ENCODE results near the gene KIAA0319L. TPM values are rescaled to one million over a fixed set of nuclear protein-coding genes. Genes with fewer than 3 reads are reported as not detected.
A peak's percentile ranks its signal among the peaks of the same experiment; 100 is the strongest.

Gene KIAA0319L
- total RNA-seq (2021) = 44.2 and 46.4 TPM in 2 replicates
- long read RNA-seq, full-length matches to known transcripts = 58 of 221 reads
- long read RNA-seq, partial matches to known transcripts = 91 of 221 reads
- long read RNA-seq, other reads (novel, unspliced or antisense) = 72 of 221 reads

DNA sequence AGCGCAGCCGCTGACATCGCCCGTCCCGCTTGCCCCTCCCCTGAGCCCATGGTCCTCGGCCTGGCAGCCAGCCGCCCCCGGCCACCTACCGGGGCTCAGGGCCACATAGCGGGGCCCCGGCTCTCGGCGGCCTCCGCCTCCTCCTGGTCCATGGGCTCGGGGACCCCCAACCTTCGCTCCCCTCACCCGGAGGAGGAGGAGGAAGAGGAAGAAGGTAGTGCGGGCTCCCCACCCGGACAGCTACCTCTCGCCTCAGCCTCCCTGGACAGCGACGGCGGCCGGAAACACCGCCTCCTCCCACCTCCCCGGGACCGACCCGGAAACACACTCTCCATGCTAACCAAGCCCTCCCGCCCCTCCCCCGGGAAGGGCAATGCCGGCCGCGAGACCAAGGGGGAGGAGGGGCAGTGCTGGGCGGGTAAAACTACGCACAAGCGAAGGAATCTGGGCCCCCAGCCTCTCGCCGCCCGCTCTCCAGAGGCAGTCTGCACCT, at the start of gene KIAA0319L:
Gene KIAA0319L, minus strand, starts transcription at position 286 of the 493 bp plus-strand sequence. CDS start 2,912 bp downstream, outside the sequence.
- no peaks in the 10 kb centered on the region for H3K9me3 ChIP-seq (ENCODE audit: control insufficient read depth, low read depth, low read length)
- peak within 1 kb of the TSS; percentile 63 for H4K8ac ChIP-seq (replicated peaks; ENCODE audit: insufficient read length, low read depth, low read length)
- H2BK15ac ChIP-seq (ENCODE audit: low read depth, low read length) = no peak within 1 kb of the TSS
- H3K79me1 ChIP-seq (ENCODE audit: insufficient read depth, low read depth, low read length, poor library complexity, severe bottlenecking) = no peaks in the 10 kb centered on the region
- no peak within 1 kb of the TSS for H3K23ac ChIP-seq (ENCODE audit: insufficient read length, low read depth, low read length)
- Mint-ChIP-seq H3K9me3 (peaks cover 0 to 4% of the 10 kb centered on the region in 2 experiments; a peak in 2 of 5 replicates), H3K4me1 (peaks cover 45 to 55% of the 10 kb centered on the region in 2 experiments), H3K27ac (peak within 1 kb of the TSS; percentile 98), H3K27me3 (ENCODE audit: low read depth) (no peaks in the 10 kb centered on the region), H3K36me3 (ENCODE audit: insufficient read depth in 1 of 3, low read depth in 3 of 3) (peaks cover 23 to 43% (median 32%) of the 10 kb centered on the region in 3 experiments; a peak in 6 of 7 replicates), H3K4me3 (peak within 1 kb of the TSS; percentile 91 to 98)
- no peak within 1 kb of the TSS for H2AFZ ChIP-seq (ENCODE audit: low read length)
- peak within 1 kb of the TSS; percentile 77 for H3K9ac ChIP-seq (ENCODE audit: extremely low read depth, insufficient read length, low read length)
- no peaks in the 10 kb centered on the region for H3K27me3 ChIP-seq (ENCODE audit: insufficient read depth, low read length)
- peaks cover 21% of the 10 kb centered on the region for H3K23me2 ChIP-seq (ENCODE audit: insufficient read length, low read depth, low read length, poor library complexity, severe bottlenecking)
- peak; percentile 93 for DNase-seq
- TF ChIP-seq, protein P1, sequence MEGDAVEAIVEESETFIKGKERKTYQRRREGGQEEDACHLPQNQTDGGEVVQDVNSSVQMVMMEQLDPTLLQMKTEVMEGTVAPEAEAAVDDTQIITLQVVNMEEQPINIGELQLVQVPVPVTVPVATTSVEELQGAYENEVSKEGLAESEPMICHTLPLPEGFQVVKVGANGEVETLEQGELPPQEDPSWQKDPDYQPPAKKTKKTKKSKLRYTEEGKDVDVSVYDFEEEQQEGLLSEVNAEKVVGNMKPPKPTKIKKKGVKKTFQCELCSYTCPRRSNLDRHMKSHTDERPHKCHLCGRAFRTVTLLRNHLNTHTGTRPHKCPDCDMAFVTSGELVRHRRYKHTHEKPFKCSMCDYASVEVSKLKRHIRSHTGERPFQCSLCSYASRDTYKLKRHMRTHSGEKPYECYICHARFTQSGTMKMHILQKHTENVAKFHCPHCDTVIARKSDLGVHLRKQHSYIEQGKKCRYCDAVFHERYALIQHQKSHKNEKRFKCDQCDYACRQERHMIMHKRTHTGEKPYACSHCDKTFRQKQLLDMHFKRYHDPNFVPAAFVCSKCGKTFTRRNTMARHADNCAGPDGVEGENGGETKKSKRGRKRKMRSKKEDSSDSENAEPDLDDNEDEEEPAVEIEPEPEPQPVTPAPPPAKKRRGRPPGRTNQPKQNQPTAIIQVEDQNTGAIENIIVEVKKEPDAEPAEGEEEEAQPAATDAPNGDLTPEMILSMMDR (conservative IDR thresholded peaks at IDR 0.05) = no peak
- H4K5ac ChIP-seq (ENCODE audit: insufficient read length, low read depth, low read length) = no peak within 1 kb of the TSS
- no CpG with 5 or more reads among the region's 39 CpGs for WGBS (ENCODE audit: extremely low coverage, insufficient read length, low lambda C conversion rate)
- H3K4me2 ChIP-seq (ENCODE audit: insufficient read depth, insufficient read length, low read length) = peak within 1 kb of the TSS; percentile 98
- H4K20me1 ChIP-seq (ENCODE audit: control insufficient read depth, insufficient read depth, insufficient read length) = no peaks in the 10 kb centered on the region
- no peak within 1 kb of the TSS for H2BK120ac ChIP-seq (ENCODE audit: low read depth, low read length, poor library complexity, severe bottlenecking)
- H2BK20ac ChIP-seq (ENCODE audit: low read depth, low read length, poor library complexity, severe bottlenecking) = no peak within 1 kb of the TSS
- H3K18ac ChIP-seq (ENCODE audit: insufficient read length, low read depth, low read length) = peak within 1 kb of the TSS; percentile 97
- H3K4me1 ChIP-seq (ENCODE audit: insufficient read depth, low read length) = peaks cover 6% of the 10 kb centered on the region; the same call in 1 of the 2 replicates
- H3T11ph ChIP-seq (ENCODE audit: low read length) = no peak within 1 kb of the TSS
- H3K27ac ChIP-seq (ENCODE audit: insufficient read length, low read depth, low read length) = no peak within 1 kb of the TSS
- peaks cover 6% of the 10 kb centered on the region; the same call in 1 of the 2 replicates for H3K79me2 ChIP-seq (ENCODE audit: insufficient read depth, low read length)
- no peak within 1 kb of the TSS for H2AK5ac ChIP-seq (ENCODE audit: insufficient read length, low read length)
- H3K14ac ChIP-seq (ENCODE audit: insufficient read depth, low read length) = peak within 1 kb of the TSS; percentile 90
- H3K56ac ChIP-seq (ENCODE audit: insufficient read length, low read depth, low read length) = no peak within 1 kb of the TSS
- no peak within 1 kb of the TSS for H2BK12ac ChIP-seq (ENCODE audit: insufficient read length, low read depth, low read length)
- no peak within 1 kb of the TSS for H3K4ac ChIP-seq (ENCODE audit: low read depth, low read length)
- H2BK5ac ChIP-seq (ENCODE audit: insufficient read length, low read length) = no peak within 1 kb of the TSS
- H4K91ac ChIP-seq (ENCODE audit: insufficient read length, low read depth, low read length) = no peak within 1 kb of the TSS

Measured in H9 (cell line).